ENCODE results near the gene TMEM131.

TMEM131 gene

GRCh38 chr2:97740590-97741182 lies 255.1 kb downstream of the TMEM131 start:
- Mint-ChIP-seq H3K4me1 (peaks cover 14% of the 10 kb centered on the region), H3K27ac (no peak overlapping the region), H3K9me3 (no peaks in the 10 kb centered on the region), H3K27me3 (peaks cover 5% of the 10 kb centered on the region), H3K36me3 (peaks cover 7% of the 10 kb centered on the region), H3K4me3 (peak overlapping the region; percentile 25)
- peak; percentile 38 to 45 for DNase-seq (ENCODE audit: low spot score in 2 of 2)
- peak; percentile 74 for ATAC-seq (ENCODE audit: low read depth)

- H3K36me3 Mint-ChIP-seq: peaks cover 7% of the 10 kb centered on the region
- no peak overlapping the region for H3K4me3 Mint-ChIP-seq
- H3K27me3 Mint-ChIP-seq: peaks cover 5% of the 10 kb centered on the region
- no peak for ATAC-seq (ENCODE audit: low read depth)
- peaks cover 10% of the 10 kb centered on the region for H3K4me1 Mint-ChIP-seq
- H3K27ac Mint-ChIP-seq: no peak overlapping the region
- no peaks in the 10 kb centered on the region for H3K9me3 Mint-ChIP-seq
- no peak for DNase-seq (ENCODE audit: low spot score in 2 of 2)
These were observed 255.9 kb downstream of the TMEM131 start for GRCh38 chr2:97739893-97740245.

GRCh38 chr2:97739020-97739892 lies 256.5 kb downstream of the TMEM131 start:
- DNase-seq (ENCODE audit: low spot score in 2 of 2) (no peak), ATAC-seq (ENCODE audit: low read depth) (no peak)
- H3K27ac Mint-ChIP-seq: no peak overlapping the region
- H3K4me1 Mint-ChIP-seq: peaks cover 8% of the 10 kb centered on the region
- H3K27me3 Mint-ChIP-seq: peaks cover 5% of the 10 kb centered on the region
- H3K9me3 Mint-ChIP-seq: no peaks in the 10 kb centered on the region
- peaks cover 5% of the 10 kb centered on the region for H3K36me3 Mint-ChIP-seq
- no peak overlapping the region for H3K4me3 Mint-ChIP-seq

DNA sequence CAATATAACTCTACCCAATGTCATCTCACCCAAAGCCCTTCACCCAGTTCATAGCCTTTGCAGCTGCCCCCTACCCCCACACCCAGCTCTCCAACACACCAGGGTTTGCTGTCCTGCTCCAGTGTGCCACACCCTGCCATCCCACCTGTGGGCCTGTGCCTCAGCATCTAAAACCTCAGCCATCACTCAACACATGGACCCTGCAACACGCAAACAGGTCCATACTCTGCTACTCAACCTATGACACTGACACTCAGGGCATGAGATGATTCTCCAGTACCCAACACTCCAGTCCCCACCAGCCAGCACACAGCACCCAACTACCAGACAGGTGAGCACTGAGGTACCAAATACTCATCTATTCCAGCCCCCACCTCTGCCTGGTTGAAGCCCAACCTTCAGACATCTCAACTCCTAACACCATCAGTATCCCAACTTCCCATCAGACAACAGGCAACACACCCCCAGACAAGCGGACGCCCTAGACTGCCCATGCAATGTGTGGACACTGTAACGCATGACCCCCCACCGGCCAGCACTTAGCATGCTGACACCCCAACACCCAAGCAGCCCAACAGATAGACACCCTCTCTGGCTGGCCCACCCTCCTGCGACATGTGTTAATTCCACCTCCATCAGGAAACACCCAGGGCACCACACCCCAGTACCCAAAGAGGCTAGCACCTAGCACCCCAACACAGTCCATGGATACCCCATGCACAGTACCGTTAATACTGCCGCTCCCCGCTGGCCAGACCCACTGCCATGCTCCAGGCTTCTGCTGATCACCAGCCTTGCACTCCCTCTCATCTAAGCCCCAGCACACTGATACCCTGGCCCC lies 257.3 kb downstream of the TMEM131 start:
- Mint-ChIP-seq H3K36me3 (no peaks in the 10 kb centered on the region), H3K27me3 (peaks cover 7% of the 10 kb centered on the region), H3K9me3 (no peaks in the 10 kb centered on the region), H3K27ac (no peak overlapping the region), H3K4me1 (peaks cover 8% of the 10 kb centered on the region), H3K4me3 (no peak overlapping the region)
- no peak for DNase-seq (ENCODE audit: low spot score in 2 of 2)
- ATAC-seq (ENCODE audit: low read depth): no peak

GRCh38 chr2:97737421-97738178 lies 258.1 kb downstream of the TMEM131 start:
- no peak for DNase-seq (ENCODE audit: low spot score in 2 of 2)
- peaks cover 7% of the 10 kb centered on the region for H3K4me1 Mint-ChIP-seq
- no peak overlapping the region for H3K27ac Mint-ChIP-seq
- H3K36me3 Mint-ChIP-seq: no peaks in the 10 kb centered on the region
- H3K27me3 Mint-ChIP-seq: peaks cover 7% of the 10 kb centered on the region
- H3K4me3 Mint-ChIP-seq: no peak overlapping the region
- no peak for ATAC-seq (ENCODE audit: low read depth)
- H3K9me3 Mint-ChIP-seq: no peaks in the 10 kb centered on the region

DNA sequence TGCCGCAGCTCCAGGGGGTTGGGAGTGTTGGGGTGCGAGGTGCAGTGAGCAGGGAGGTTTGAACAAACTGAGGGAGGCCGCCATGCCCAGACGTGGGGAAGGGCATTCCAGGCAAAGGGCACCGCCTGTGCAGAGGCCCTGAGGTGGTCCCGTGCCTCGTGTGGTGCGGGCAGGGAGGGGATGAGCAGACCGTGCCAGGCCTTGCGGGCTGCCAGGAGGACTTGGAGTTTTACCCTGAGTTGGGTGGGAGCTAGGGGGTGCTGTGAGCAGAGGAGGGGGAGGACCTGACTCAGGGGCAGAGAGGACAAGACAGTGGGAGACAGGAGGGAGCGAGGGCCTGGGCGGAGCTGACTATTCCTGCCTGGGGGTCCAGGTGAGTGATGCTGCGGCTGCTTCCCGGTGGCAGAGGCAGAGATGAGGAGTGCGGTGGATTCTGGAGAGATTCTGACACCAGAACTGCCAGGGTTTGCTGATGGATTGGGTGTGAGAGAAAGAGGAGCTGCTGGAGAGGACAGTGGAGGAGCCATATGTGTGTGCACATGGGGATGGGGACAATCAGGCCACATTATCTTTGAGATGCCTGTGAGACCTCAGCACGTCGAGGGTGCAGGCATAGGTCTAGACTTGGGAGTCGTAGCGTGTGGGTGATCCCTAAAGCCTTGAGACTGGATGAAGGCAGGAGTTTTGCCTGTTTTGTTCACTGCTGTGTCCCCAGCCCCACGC lies 259.0 kb downstream of the TMEM131 start:
- H3K27ac Mint-ChIP-seq: no peak overlapping the region
- peaks cover 9% of the 10 kb centered on the region for H3K27me3 Mint-ChIP-seq
- DNase-seq (ENCODE audit: low spot score in 2 of 2) (no peak), ATAC-seq (ENCODE audit: low read depth) (no peak)
- H3K4me3 Mint-ChIP-seq: no peak overlapping the region
- no peaks in the 10 kb centered on the region for H3K9me3 Mint-ChIP-seq
- H3K36me3 Mint-ChIP-seq: no peaks in the 10 kb centered on the region
- peaks cover 3% of the 10 kb centered on the region for H3K4me1 Mint-ChIP-seq

GRCh38 chr2:97736185-97736584 lies 259.6 kb downstream of the TMEM131 start:
- Mint-ChIP-seq H3K4me1 (peaks cover 2% of the 10 kb centered on the region), H3K9me3 (no peaks in the 10 kb centered on the region), H3K27ac (no peak overlapping the region), H3K4me3 (no peak overlapping the region), H3K27me3 (peaks cover 15% of the 10 kb centered on the region), H3K36me3 (peaks cover 3% of the 10 kb centered on the region)
- no peak for ATAC-seq (ENCODE audit: low read depth)
- DNase-seq (ENCODE audit: low spot score in 2 of 2): no peak

DNA sequence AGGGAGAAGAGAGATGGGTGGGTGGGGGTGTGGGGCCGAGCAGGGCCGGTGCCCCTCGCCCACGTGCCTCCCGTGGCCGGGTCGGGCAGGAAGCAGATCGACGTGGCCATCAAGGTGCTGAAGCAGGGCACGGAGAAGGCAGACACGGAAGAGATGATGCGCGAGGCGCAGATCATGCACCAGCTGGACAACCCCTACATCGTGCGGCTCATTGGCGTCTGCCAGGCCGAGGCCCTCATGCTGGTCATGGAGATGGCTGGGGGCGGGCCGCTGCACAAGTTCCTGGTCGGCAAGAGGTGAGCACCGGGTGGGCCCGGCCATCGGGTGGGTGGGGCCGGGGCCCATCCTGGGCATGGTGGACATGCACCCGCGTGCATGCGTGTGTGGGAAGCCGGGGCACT lies 260.6 kb downstream of the TMEM131 start:
- DNase-seq (ENCODE audit: low spot score in 2 of 2): no peak
- Mint-ChIP-seq H3K4me3 (no peak overlapping the region), H3K4me1 (no peaks in the 10 kb centered on the region), H3K27ac (no peak overlapping the region), H3K27me3 (peaks cover 15% of the 10 kb centered on the region), H3K9me3 (no peaks in the 10 kb centered on the region), H3K36me3 (peaks cover 5% of the 10 kb centered on the region)
- no peak for ATAC-seq (ENCODE audit: low read depth)

- Mint-ChIP-seq H3K9me3 (no peaks in the 10 kb centered on the region), H3K27ac (no peak overlapping the region), H3K4me3 (no peak overlapping the region), H3K27me3 (peaks cover 15% of the 10 kb centered on the region), H3K36me3 (peaks cover 6% of the 10 kb centered on the region), H3K4me1 (no peaks in the 10 kb centered on the region)
- DNase-seq (ENCODE audit: low spot score in 2 of 2) (no peak), ATAC-seq (ENCODE audit: low read depth) (no peak)
These were observed 261.4 kb downstream of the TMEM131 start for GRCh38 chr2:97734061-97735051.

GRCh38 chr2:97733341-97734035 lies 262.3 kb downstream of the TMEM131 start:
- no peaks in the 10 kb centered on the region for H3K4me1 Mint-ChIP-seq
- no peak overlapping the region for H3K27ac Mint-ChIP-seq
- peaks cover 6% of the 10 kb centered on the region for H3K36me3 Mint-ChIP-seq
- ATAC-seq (ENCODE audit: low read depth) (no peak), DNase-seq (ENCODE audit: low spot score in 2 of 2) (no peak)
- no peak overlapping the region for H3K4me3 Mint-ChIP-seq
- H3K27me3 Mint-ChIP-seq: peaks cover 15% of the 10 kb centered on the region
- H3K9me3 Mint-ChIP-seq: no peaks in the 10 kb centered on the region

DNA sequence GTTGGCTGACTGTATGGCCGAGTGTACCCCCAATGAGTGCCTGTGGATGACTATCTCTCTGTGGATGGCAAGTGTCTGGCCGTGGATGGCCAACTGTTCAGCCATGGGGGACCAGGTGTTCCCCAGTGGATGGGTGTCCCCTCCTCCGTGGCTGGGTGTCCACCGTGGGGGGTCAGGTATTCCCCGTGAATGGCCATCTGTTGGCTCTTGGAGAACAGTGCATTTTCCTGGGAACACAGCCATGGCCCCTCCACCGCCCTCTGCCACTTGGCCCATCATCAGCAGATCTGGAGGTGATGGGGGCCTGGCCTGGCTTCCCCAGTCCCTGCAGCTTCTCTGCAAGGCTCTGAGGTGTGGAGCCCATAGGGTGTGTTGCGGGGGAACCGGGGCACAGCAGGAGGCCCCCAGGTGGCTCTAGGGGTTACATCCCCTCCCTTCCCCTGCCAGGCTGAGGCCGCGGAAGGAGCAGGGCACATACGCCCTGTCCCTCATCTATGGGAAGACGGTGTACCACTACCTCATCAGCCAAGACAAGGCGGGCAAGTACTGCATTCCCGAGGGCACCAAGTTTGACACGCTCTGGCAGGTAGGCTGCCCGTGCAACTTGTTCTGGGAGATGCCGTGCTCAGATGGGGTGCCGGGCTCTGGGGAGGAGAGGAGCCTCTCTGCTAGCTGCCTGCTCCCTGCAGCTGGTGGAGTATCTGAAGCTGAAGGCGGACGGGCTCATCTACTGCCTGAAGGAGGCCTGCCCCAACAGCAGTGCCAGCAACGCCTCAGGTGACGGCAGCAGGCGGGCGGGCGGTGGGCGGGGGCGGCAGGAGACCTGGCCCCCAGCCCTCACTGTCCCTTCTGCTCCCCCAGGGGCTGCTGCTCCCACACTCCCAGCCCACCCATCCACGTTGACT lies 263.1 kb downstream of the TMEM131 start:
- H3K4me1 Mint-ChIP-seq: no peaks in the 10 kb centered on the region

More for the DNA sequence above, 263.1 kb downstream of the TMEM131 start:
- no peak for DNase-seq (ENCODE audit: low spot score in 2 of 2)
- Mint-ChIP-seq H3K9me3 (no peaks in the 10 kb centered on the region), H3K4me3 (no peak overlapping the region), H3K27ac (peak overlapping the region; percentile 39), H3K36me3 (peaks cover 6% of the 10 kb centered on the region), H3K27me3 (peaks cover 13% of the 10 kb centered on the region)
- no peak for ATAC-seq (ENCODE audit: low read depth)
